Neuron (in vitro differentiated cells): ENCODE measurements around the gene STMND1.
"Not testable (repeated sequence)": the region's sequence is repeated elsewhere in the genome, so short reads cannot be mapped to it uniquely, and the experiment has no call there.

ENCODE experiments used
- H2AFZ ChIP-seq: one replicate; pipeline ENCODE4 v1.6.1; 2013; ENCODE audit warnings: low read depth, mild to moderate bottlenecking, inconsistent platforms, low read length, moderate library complexity
- H3K27me3 ChIP-seq: one replicate; pipeline ENCODE4 v1.6.1; 2013; ENCODE audit warnings: low read length; ENCODE audit not compliant: insufficient read depth
- H3K36me3 ChIP-seq: one replicate; pipeline ENCODE4 v1.6.1; 2013; ENCODE audit warnings: low read length; ENCODE audit not compliant: insufficient read depth
- H3K4me1 ChIP-seq: one replicate; pipeline ENCODE4 v1.6.1; 2013; ENCODE audit warnings: low read length; ENCODE audit not compliant: insufficient read depth
- H3K4me3 ChIP-seq: 2 replicates; pipeline ENCODE4 v1.5.1; 2013; ENCODE audit warnings: mild to moderate bottlenecking, low read length, moderate library complexity
- H3K9me3 ChIP-seq: one replicate; pipeline ENCODE4 v1.6.1; 2013; ENCODE audit warnings: low read length

The STMND1 gene

GRCh38 chr6:17101422-17102257 lies at the start of gene STMND1:
STMND1 (plus strand) TSS chr6:17102050; CDS start chr6:17102258, 208 bp downstream.
- no peaks in the 10 kb centered on the region for H3K36me3 ChIP-seq
- H3K9me3 ChIP-seq = peaks cover 3% of the 10 kb centered on the region
- peaks cover 29% of the 10 kb centered on the region for H3K27me3 ChIP-seq
- peak within 1 kb of the TSS; percentile 17 for H3K4me3 ChIP-seq
- peaks cover 5% of the 10 kb centered on the region for H3K4me1 ChIP-seq
- H2AFZ ChIP-seq = no peak within 1 kb of the TSS

GRCh38 chr6:17054647-17055046 lies 47.2 kb upstream of the STMND1 start:
- no peak overlapping the region for H2AFZ ChIP-seq
- no peaks in the 10 kb centered on the region for H3K36me3 ChIP-seq
- no peak overlapping the region for H3K4me3 ChIP-seq
- no peaks in the 10 kb centered on the region for H3K9me3 ChIP-seq
- H3K27me3 ChIP-seq = no peaks in the 10 kb centered on the region
- no peaks in the 10 kb centered on the region for H3K4me1 ChIP-seq

GRCh38 chr6:17057322-17057721 lies 44.5 kb upstream of the STMND1 start:
- Histone ChIP-seq H3K4me1 (no peaks in the 10 kb centered on the region), H3K9me3 (no peaks in the 10 kb centered on the region), H2AFZ (no peak overlapping the region), H3K4me3 (no peak overlapping the region), H3K36me3 (no peaks in the 10 kb centered on the region), H3K27me3 (no peaks in the 10 kb centered on the region)

GRCh38 chr6:17058550-17058949 lies 43.3 kb upstream of the STMND1 start:
- Histone ChIP-seq H3K9me3 (no peaks in the 10 kb centered on the region), H3K27me3 (no peaks in the 10 kb centered on the region), H3K36me3 (no peaks in the 10 kb centered on the region), H2AFZ (no peak overlapping the region), H3K4me1 (no peaks in the 10 kb centered on the region), H3K4me3 (no peak overlapping the region)

GRCh38 chr6:17059022-17059421 lies 42.8 kb upstream of the STMND1 start:
- H3K27me3 ChIP-seq = no peaks in the 10 kb centered on the region

GRCh38 chr6:17059850-17060249 lies 42.0 kb upstream of the STMND1 start:
- no peaks in the 10 kb centered on the region for H3K9me3 ChIP-seq
- H3K4me1 ChIP-seq = no peaks in the 10 kb centered on the region
- no peak overlapping the region for H2AFZ ChIP-seq
- no peaks in the 10 kb centered on the region for H3K36me3 ChIP-seq
- no peak overlapping the region for H3K4me3 ChIP-seq
- no peaks in the 10 kb centered on the region for H3K27me3 ChIP-seq

More at GRCh38 chr6:17059022-17059421, 42.8 kb upstream of the STMND1 start:
- H3K4me3 ChIP-seq = no peak overlapping the region
- H3K36me3 ChIP-seq = no peaks in the 10 kb centered on the region
- H3K4me1 ChIP-seq = no peaks in the 10 kb centered on the region
- no peak overlapping the region for H2AFZ ChIP-seq
- no peaks in the 10 kb centered on the region for H3K9me3 ChIP-seq

- no peak overlapping the region for H2AFZ ChIP-seq
- no peaks in the 10 kb centered on the region for H3K9me3 ChIP-seq
- no peaks in the 10 kb centered on the region for H3K27me3 ChIP-seq
- H3K4me3 ChIP-seq = no peak overlapping the region
- no peaks in the 10 kb centered on the region for H3K36me3 ChIP-seq
- H3K4me1 ChIP-seq = no peaks in the 10 kb centered on the region
Measured at GRCh38 chr6:17061097-17061496, 40.8 kb upstream of the STMND1 start.

- no peak overlapping the region for H3K4me3 ChIP-seq
- no peak overlapping the region for H2AFZ ChIP-seq
- no peaks in the 10 kb centered on the region for H3K36me3 ChIP-seq
- H3K4me1 ChIP-seq = no peaks in the 10 kb centered on the region
- H3K27me3 ChIP-seq = no peaks in the 10 kb centered on the region
- H3K9me3 ChIP-seq = no peaks in the 10 kb centered on the region
Measured at GRCh38 chr6:17062871-17063440, 38.9 kb upstream of the STMND1 start.

- no peaks in the 10 kb centered on the region for H3K4me1 ChIP-seq
- no peaks in the 10 kb centered on the region for H3K36me3 ChIP-seq
- no peaks in the 10 kb centered on the region for H3K9me3 ChIP-seq
- no peak overlapping the region for H3K4me3 ChIP-seq
- H2AFZ ChIP-seq = no peak overlapping the region
- H3K27me3 ChIP-seq = no peaks in the 10 kb centered on the region
Measured at GRCh38 chr6:17064975-17065374, 36.9 kb upstream of the STMND1 start.

GRCh38 chr6:17066610-17067009 lies 35.2 kb upstream of the STMND1 start:
- no peak overlapping the region for H3K4me3 ChIP-seq
- no peaks in the 10 kb centered on the region for H3K27me3 ChIP-seq
- no peak overlapping the region for H2AFZ ChIP-seq
- H3K36me3 ChIP-seq = no peaks in the 10 kb centered on the region
- H3K4me1 ChIP-seq = no peaks in the 10 kb centered on the region
- H3K9me3 ChIP-seq = no peaks in the 10 kb centered on the region

- H3K9me3 ChIP-seq, H3K4me1 ChIP-seq, H3K4me3 ChIP-seq, H2AFZ ChIP-seq, H3K27me3 ChIP-seq, H3K36me3 ChIP-seq: not testable (repeated sequence)
Measured at GRCh38 chr6:17068972-17069371, 32.9 kb upstream of the STMND1 start.

- H3K9me3 ChIP-seq, H3K4me3 ChIP-seq, H2AFZ ChIP-seq, H3K4me1 ChIP-seq, H3K27me3 ChIP-seq, H3K36me3 ChIP-seq: not testable (repeated sequence)
Measured at GRCh38 chr6:17070400-17070799, 31.4 kb upstream of the STMND1 start.

GRCh38 chr6:17073596-17073995 lies 28.3 kb upstream of the STMND1 start:
- not testable (repeated sequence) for H3K9me3 ChIP-seq

More at GRCh38 chr6:17073596-17073995, 28.3 kb upstream of the STMND1 start:
- H3K4me3 ChIP-seq, H2AFZ ChIP-seq, H3K27me3 ChIP-seq, H3K4me1 ChIP-seq, H3K36me3 ChIP-seq: not testable (repeated sequence)
